Measurements from ENCODE around the gene SORCS3. TPM values are rescaled to one million over a fixed set of nuclear protein-coding genes. Genes with fewer than 3 reads are reported as not detected.

Gene SORCS3
- total and polyA plus RNA-seq, 2 of the 4 experiments (the other 2 are of a cell fraction), result not detected

GRCh38 chr10:104688251-104689042 lies 47.4 kb downstream of the SORCS3 start:
- no peak overlapping the region for H4K8ac ChIP-seq (ENCODE audit: low read depth in 2 of 2, low read length in 2 of 2)
- ATAC-seq (ENCODE audit: low read depth) (no peak), DNase-seq (no peak)
- no peak overlapping the region for H3K4ac ChIP-seq (ENCODE audit: low read depth, low read length)
- no peaks in the 10 kb centered on the region for H3K9me1 ChIP-seq (ENCODE audit: insufficient read depth, low read length)
- ChIA-PET CTCF (no interaction called here), POLR2A (ENCODE audit: unreplicated experiment) (no interaction called here)
- H3K79me1 ChIP-seq (ENCODE audit: low read depth in 1 of 2, low read length in 2 of 2), result no peaks in the 10 kb centered on the region
- no peak overlapping the region for H4K5ac ChIP-seq (ENCODE audit: low read depth, low read length)
- no peaks in the 10 kb centered on the region for H3K4me1 ChIP-seq (ENCODE audit: control insufficient read depth, insufficient read depth, low read length)
- no peak overlapping the region for H2AFZ ChIP-seq (replicated peaks; ENCODE audit: low read length, poor library complexity)
- H2BK5ac ChIP-seq (ENCODE audit: low read depth, low read length, poor library complexity, severe bottlenecking), result no peak overlapping the region
- in situ Hi-C loops (cut with MboI; ENCODE audit: low sequenced_read_pairs), result no loop called here
- H3K18ac ChIP-seq (ENCODE audit: low read depth, low read length), result no peak overlapping the region
- no peak overlapping the region for H3K4me3 ChIP-seq (ENCODE audit: insufficient read depth, low read depth, low read length)
- intact Hi-C loops (cut with micrococcal nuclease), result no loop called here
- H3K14ac ChIP-seq (replicated peaks; ENCODE audit: low read depth, low read length), result no peak overlapping the region
- BruUV-seq (replicated peaks), result no TSS peak
- H4K20me1 ChIP-seq (ENCODE audit: insufficient read depth, low read length), result no peaks in the 10 kb centered on the region
- no peaks in the 10 kb centered on the region for H3K36me3 ChIP-seq (ENCODE audit: control insufficient read depth, insufficient read depth, low read length)
- no peak overlapping the region for H2AK5ac ChIP-seq (ENCODE audit: low read depth, low read length)
- H4K91ac ChIP-seq (ENCODE audit: insufficient read depth, low read depth, low read length), result no peak overlapping the region
- H3K27ac ChIP-seq (ENCODE audit: insufficient read depth, low read length), result no peak overlapping the region
- dilution Hi-C loops (cut with HindIII; ENCODE audit: low sequenced_read_pairs, unreplicated experiment), result no loop called here
- H3K56ac ChIP-seq (ENCODE audit: extremely low read depth, insufficient read depth, low read length), result no peak overlapping the region
- no peak overlapping the region for H2BK20ac ChIP-seq (ENCODE audit: low read depth, low read length)
- H3K9me3 ChIP-seq (ENCODE audit: control insufficient read depth, insufficient read depth, low read length), result peaks cover 3% of the 10 kb centered on the region; the same call in 1 of the 2 replicates
- WGBS, 2 experiments (ENCODE audit: extremely low coverage in 2 of 2, insufficient read length in 1 of 2), result 4% methylated on average over 4 of the region's 18 CpGs; no CpG with 5 or more reads in 1 of the 2 experiments
- no peak overlapping the region for H3K9ac ChIP-seq (ENCODE audit: low read depth, low read length)
- H2BK120ac ChIP-seq (ENCODE audit: low read depth, low read length), result no peak overlapping the region
- TF ChIP-seq CEBPB (IDR thresholded peaks at IDR 0.05; ENCODE audit: low read depth, low read length) (no peak), CTCF (conservative IDR thresholded peaks at IDR 0.05; ENCODE audit: low read depth, low read length) (no peak), MAZ (IDR thresholded peaks at IDR 0.05; ENCODE audit: borderline replicate concordance, low read depth, low read length) (no peak)
- H2AK9ac ChIP-seq (replicated peaks; ENCODE audit: low read depth, low read length, poor library complexity), result no peak overlapping the region
- H3K23ac ChIP-seq (ENCODE audit: low read depth, low read length), result no peak overlapping the region
- H3K27me3 ChIP-seq (ENCODE audit: control insufficient read depth, insufficient read depth, low read length), result no peaks in the 10 kb centered on the region
- H3K4me2 ChIP-seq (ENCODE audit: low read depth, low read length), result no peak overlapping the region
- no peak overlapping the region for H2BK15ac ChIP-seq (ENCODE audit: low read depth, low read length)

Data from IMR-90 (cell line).